IMR-90 (cell line): ENCODE data around the gene NTF3. TPM values are rescaled to one million over a fixed set of nuclear protein-coding genes. Genes with fewer than 3 reads are reported as not detected.

Source experiments
- ATAC-seq: fragments of 200-7000 bp; cut with Tn5 transposase; 2 replicates; pipeline ENCODE4 v1.9.1; 2020; ENCODE audit warnings: low read depth, mild to moderate bottlenecking, moderate library complexity
- BruUV-seq: library from RNA; stranded (reverse); fragments of 400-500 nt; replicated peaks from 2 replicates; lab custom pipeline; 2021; lab: Mats Ljungman, UMichigan
- CTCF ChIA-PET: fragments of 300-600 bp; formaldehyde crosslinking; extraction: SDS; loops from one replicate; lab custom pipeline; 2021; ENCODE audit warnings: antibody characterized with exemption; lab: Yijun Ruan, JAX
- POLR2A ChIA-PET: fragments of 300-600 bp; sonication (Branson Sonifier 250); formaldehyde crosslinking; loops from one replicate; lab custom pipeline; 2022; ENCODE audit warnings: antibody characterized with exemption; ENCODE audit not compliant: unreplicated experiment; lab: Charles Lee
- DNase-seq: peaks from one replicate; pipeline ENCODE4 v3.0.0; 2013
- H2AFZ ChIP-seq: replicated peaks from 2 replicates; pipeline ENCODE3; 2013; ENCODE audit warnings: low read length, mild to moderate bottlenecking; ENCODE audit not compliant: poor library complexity
- H2AK5ac ChIP-seq: 2 replicates; pipeline ENCODE4 v1.6.1; 2013; ENCODE audit warnings: low read depth, low read length, inconsistent platforms
- H2AK9ac ChIP-seq: replicated peaks from 2 replicates; pipeline ENCODE3; 2013; ENCODE audit warnings: mild to moderate bottlenecking, low read depth, low read length, moderate library complexity; ENCODE audit not compliant: poor library complexity
- H2BK120ac ChIP-seq: 2 replicates; pipeline ENCODE4 v1.6.1; 2013; ENCODE audit warnings: low read depth, low read length, inconsistent platforms
- H2BK15ac ChIP-seq: 3 replicates; pipeline ENCODE4 v1.6.1; 2013; ENCODE audit warnings: low read depth, low read length, inconsistent platforms
- H2BK20ac ChIP-seq: 2 replicates; pipeline ENCODE4 v1.6.1; 2013; ENCODE audit warnings: low read depth, mild to moderate bottlenecking, inconsistent platforms, low read length, moderate library complexity
- H2BK5ac ChIP-seq: 2 replicates; pipeline ENCODE4 v1.6.1; 2013; ENCODE audit warnings: mild to moderate bottlenecking, low read depth, low read length, inconsistent platforms; ENCODE audit not compliant: poor library complexity, severe bottlenecking
- H3K14ac ChIP-seq: replicated peaks from 2 replicates; pipeline ENCODE4 v1.6.1; 2013; ENCODE audit warnings: low read depth, low read length, inconsistent platforms
- H3K18ac ChIP-seq: 2 replicates; pipeline ENCODE4 v1.6.1; 2013; ENCODE audit warnings: low read depth, low read length, control low read depth
- H3K23ac ChIP-seq: 2 replicates; pipeline ENCODE4 v1.6.1; 2013; ENCODE audit warnings: low read depth, low read length, inconsistent platforms
- H3K27ac ChIP-seq: 2 replicates; pipeline ENCODE4 v1.5.1; 2013; ENCODE audit warnings: mild to moderate bottlenecking, control low read depth, low read length; ENCODE audit not compliant: insufficient read depth
- H3K27me3 ChIP-seq: 2 replicates; pipeline ENCODE4 v1.6.1; 2013; ENCODE audit warnings: low read length; ENCODE audit not compliant: control insufficient read depth, insufficient read depth
- H3K36me3 ChIP-seq: 2 replicates; pipeline ENCODE4 v1.6.1; 2013; ENCODE audit warnings: low read length, mixed read lengths; ENCODE audit not compliant: control insufficient read depth, insufficient read depth
- H3K4ac ChIP-seq: 2 replicates; pipeline ENCODE4 v1.6.1; 2013; ENCODE audit warnings: low read depth, low read length, inconsistent platforms
- H3K4me1 ChIP-seq: 2 replicates; pipeline ENCODE4 v1.6.1; 2013; ENCODE audit warnings: low read length, mixed read lengths; ENCODE audit not compliant: control insufficient read depth, insufficient read depth
- H3K4me2 ChIP-seq: 2 replicates; pipeline ENCODE4 v1.6.1; 2013; ENCODE audit warnings: low read depth, mild to moderate bottlenecking, control low read depth, low read length, moderate library complexity
- H3K4me3 ChIP-seq: 2 replicates; pipeline ENCODE4 v1.5.1; 2013; ENCODE audit warnings: low read depth, mild to moderate bottlenecking, control low read depth, low read length, moderate library complexity; ENCODE audit not compliant: insufficient read depth
- H3K56ac ChIP-seq: 2 replicates; pipeline ENCODE4 v1.6.1; 2013; ENCODE audit warnings: low read length, inconsistent platforms; ENCODE audit not compliant: insufficient read depth; ENCODE audit errors: extremely low read depth
- H3K79me1 ChIP-seq, 2 experiments: 2 replicates each; pipeline ENCODE4 v1.6.1; 2013; ENCODE audit warnings: low read length in 2 of 2, inconsistent platforms in 1 of 2, low read depth in 1 of 2
- H3K9ac ChIP-seq: 2 replicates; pipeline ENCODE4 v1.6.1; 2013; ENCODE audit warnings: low read depth, low read length, control low read depth
- H3K9me1 ChIP-seq: 2 replicates; pipeline ENCODE4 v1.6.1; 2013; ENCODE audit warnings: low read length, inconsistent platforms; ENCODE audit not compliant: insufficient read depth
- H3K9me3 ChIP-seq: 2 replicates; pipeline ENCODE4 v1.6.1; 2013; ENCODE audit warnings: low read length; ENCODE audit not compliant: control insufficient read depth, insufficient read depth
- H4K20me1 ChIP-seq: 2 replicates; pipeline ENCODE4 v1.6.1; 2013; ENCODE audit warnings: low read length, inconsistent platforms; ENCODE audit not compliant: insufficient read depth
- H4K5ac ChIP-seq: 2 replicates; pipeline ENCODE4 v1.6.1; 2013; ENCODE audit warnings: mild to moderate bottlenecking, low read depth, low read length, control low read depth
- H4K8ac ChIP-seq, 2 experiments: 2 replicates each; pipeline ENCODE4 v1.6.1; 2013; ENCODE audit warnings: low read depth in 2 of 2, low read length in 2 of 2, control low read depth in 1 of 2, inconsistent platforms in 1 of 2
- H4K91ac ChIP-seq: 2 replicates; pipeline ENCODE4 v1.6.1; 2013; ENCODE audit warnings: low read depth, low read length, inconsistent platforms; ENCODE audit not compliant: insufficient read depth
- FOS ChIP-seq: fragments of 150-350 bp; IDR thresholded peaks from 2 replicates; pipeline ENCODE4 v1.6.1; 2016; ENCODE audit warnings: low read depth, low read length
- NFE2L2 ChIP-seq: fragments of 150-350 bp; IDR thresholded peaks from 2 replicates; pipeline ENCODE4 v1.6.1; 2016; ENCODE audit warnings: low read depth, mild to moderate bottlenecking, low read length
- RFX5 ChIP-seq: IDR thresholded peaks from 2 replicates; pipeline ENCODE4 v1.8.0; 2012; ENCODE audit warnings: low read depth, mild to moderate bottlenecking, low read length, moderate library complexity
- WGBS, 2 experiments: methylation state at CpG; one replicate each; pipeline versions ENCODE4 v1.1.5 to v1.1.7; 2013; ENCODE audit warnings: missing lambda C conversion rate in 2 of 2; ENCODE audit not compliant: insufficient read length in 1 of 2; ENCODE audit errors: extremely low coverage in 2 of 2; 5-methylcytosine and 5-hydroxymethylcytosine counted together
- dilution Hi-C: fragments of 300-500 bp; cut with HindIII; formaldehyde crosslinking; loops from one replicate; pipeline ENCODE4 v1.14.3; 2018; ENCODE audit warnings: low sequenced_read_pairs; ENCODE audit not compliant: unreplicated experiment
- in situ Hi-C: fragments of 300-500 bp; cut with MboI; formaldehyde crosslinking; loops from 3 replicates; pipeline ENCODE4 v1.14.3; 2019; ENCODE audit warnings: low sequenced_read_pairs, inconsistent platforms, mixed read lengths
- intact Hi-C: fragments of 100-400 bp; cut with micrococcal nuclease; formaldehyde crosslinking; loops from 2 replicates; pipeline ENCODE4 v1.10.0; 2022
- polyA plus RNA-seq, 3 experiments: library from polyadenylated mRNA; depleted of rRNA; stranded (reverse); fragments of >200 nt; gene quantifications; 2 replicates each; pipeline ENCODE4 v1.2.3, GENCODE V29; 2012; ENCODE audit warnings: low replicate concordance in 1 of 3
- total RNA-seq: library from RNA; depleted of rRNA; stranded (reverse); fragments of >200 nt; gene quantifications from 2 replicates; pipeline ENCODE4 v1.2.3, GENCODE V29; 2012
- TF ChIP-seq, protein P1 (sequence below): fragments of 150-350 bp; IDR thresholded peaks from 2 replicates; pipeline ENCODE4 v1.6.1; 2016; ENCODE audit warnings: low read depth, mild to moderate bottlenecking, low read length, moderate library complexity, borderline replicate concordance
- TF ChIP-seq, protein P2 (sequence below): conservative IDR thresholded peaks from 2 replicates; pipeline ENCODE4 v1.5.1; 2012; ENCODE audit warnings: mild to moderate bottlenecking, low read depth, low read length, improper control_type of control experiment

The NTF3 gene
- total and polyA plus RNA-seq, 2 of the 4 experiments (the other 2 are of a cell fraction) = 12.2 to 32.4 TPM

DNA sequence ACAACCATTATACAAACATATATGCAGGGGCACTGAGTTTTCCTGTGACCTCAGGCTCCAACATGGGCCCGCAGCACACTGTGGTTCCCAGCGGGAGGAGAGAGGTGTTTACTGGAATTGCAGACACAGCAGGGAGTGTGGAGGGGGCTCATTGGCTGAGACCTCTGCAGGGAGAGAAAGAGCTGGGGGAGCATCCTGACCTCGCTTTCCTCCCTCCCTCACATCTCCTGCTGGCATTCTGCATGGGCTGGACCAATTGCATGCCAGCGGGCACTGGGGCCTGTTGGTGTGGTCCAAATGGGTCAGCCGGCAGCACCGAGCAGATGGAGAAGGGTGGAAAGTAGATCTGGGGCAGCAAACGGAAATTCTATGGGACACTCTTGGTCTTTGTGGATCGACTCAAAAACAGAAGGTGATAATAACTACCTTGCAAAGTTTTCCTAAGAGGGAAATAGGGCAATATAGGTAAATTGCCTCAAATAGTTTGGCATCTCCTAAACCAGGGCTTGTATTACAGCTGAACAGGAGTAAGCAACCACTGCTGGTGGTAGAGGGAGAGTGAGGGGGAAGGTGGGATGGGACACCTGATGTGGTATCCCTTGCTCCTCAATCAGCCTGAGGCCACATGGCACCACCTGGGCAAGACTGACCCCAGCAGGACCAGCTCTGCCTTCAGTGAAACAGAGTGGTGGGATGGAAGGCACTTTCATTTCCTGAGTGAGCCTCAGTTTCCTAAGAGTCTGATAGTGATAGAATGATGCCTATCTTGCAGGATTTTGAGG, 86.9 kb downstream of the NTF3 start:
- Histone ChIP-seq H2BK5ac (no peak overlapping the region), H3K9me1 (0 out of 2 replicates have a peak, but pooled peaks cover 5% of the 10 kb centered on the region), H3K18ac (no peak overlapping the region), H2AK5ac (no peak overlapping the region), H3K14ac (no peak overlapping the region), H2AFZ (no peak overlapping the region), H4K91ac (no peak overlapping the region), H3K4ac (no peak overlapping the region), H3K79me1 (no peaks in the 10 kb centered on the region), H4K5ac (no peak overlapping the region), H3K9me3 (no peaks in the 10 kb centered on the region), H3K23ac (no peak overlapping the region), H3K9ac (no peak overlapping the region), H2BK120ac (no peak overlapping the region), H2BK15ac (no peak overlapping the region), H4K8ac (no peak overlapping the region), H4K20me1 (no peaks in the 10 kb centered on the region), H3K56ac (no peak overlapping the region), H3K4me3 (no peak overlapping the region), H3K27ac (no peak overlapping the region), H2AK9ac (no peak overlapping the region), H3K4me1 (no peaks in the 10 kb centered on the region), H3K36me3 (no peaks in the 10 kb centered on the region), H3K27me3 (no peaks in the 10 kb centered on the region), H3K4me2 (no peak overlapping the region), H2BK20ac (no peak overlapping the region)
- 89% methylated on average over 3 of the region's 8 CpGs; no CpG with 5 or more reads in 1 of the 2 experiments for WGBS, 2 experiments
- dilution Hi-C loops = no loop called here
- in situ Hi-C loops = no loop called here
- ATAC-seq (no peak), DNase-seq (no peak)
- BruUV-seq = no TSS peak
- POLR2A ChIA-PET = no interaction called here
- TF ChIP-seq NFE2L2 (no peak), RFX5 (no peak), FOS (no peak)
- TF ChIP-seq, protein P1, sequence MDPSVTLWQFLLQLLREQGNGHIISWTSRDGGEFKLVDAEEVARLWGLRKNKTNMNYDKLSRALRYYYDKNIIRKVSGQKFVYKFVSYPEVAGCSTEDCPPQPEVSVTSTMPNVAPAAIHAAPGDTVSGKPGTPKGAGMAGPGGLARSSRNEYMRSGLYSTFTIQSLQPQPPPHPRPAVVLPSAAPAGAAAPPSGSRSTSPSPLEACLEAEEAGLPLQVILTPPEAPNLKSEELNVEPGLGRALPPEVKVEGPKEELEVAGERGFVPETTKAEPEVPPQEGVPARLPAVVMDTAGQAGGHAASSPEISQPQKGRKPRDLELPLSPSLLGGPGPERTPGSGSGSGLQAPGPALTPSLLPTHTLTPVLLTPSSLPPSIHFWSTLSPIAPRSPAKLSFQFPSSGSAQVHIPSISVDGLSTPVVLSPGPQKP = no peak
- TF ChIP-seq, protein P2, sequence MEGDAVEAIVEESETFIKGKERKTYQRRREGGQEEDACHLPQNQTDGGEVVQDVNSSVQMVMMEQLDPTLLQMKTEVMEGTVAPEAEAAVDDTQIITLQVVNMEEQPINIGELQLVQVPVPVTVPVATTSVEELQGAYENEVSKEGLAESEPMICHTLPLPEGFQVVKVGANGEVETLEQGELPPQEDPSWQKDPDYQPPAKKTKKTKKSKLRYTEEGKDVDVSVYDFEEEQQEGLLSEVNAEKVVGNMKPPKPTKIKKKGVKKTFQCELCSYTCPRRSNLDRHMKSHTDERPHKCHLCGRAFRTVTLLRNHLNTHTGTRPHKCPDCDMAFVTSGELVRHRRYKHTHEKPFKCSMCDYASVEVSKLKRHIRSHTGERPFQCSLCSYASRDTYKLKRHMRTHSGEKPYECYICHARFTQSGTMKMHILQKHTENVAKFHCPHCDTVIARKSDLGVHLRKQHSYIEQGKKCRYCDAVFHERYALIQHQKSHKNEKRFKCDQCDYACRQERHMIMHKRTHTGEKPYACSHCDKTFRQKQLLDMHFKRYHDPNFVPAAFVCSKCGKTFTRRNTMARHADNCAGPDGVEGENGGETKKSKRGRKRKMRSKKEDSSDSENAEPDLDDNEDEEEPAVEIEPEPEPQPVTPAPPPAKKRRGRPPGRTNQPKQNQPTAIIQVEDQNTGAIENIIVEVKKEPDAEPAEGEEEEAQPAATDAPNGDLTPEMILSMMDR = no peak
- CTCF ChIA-PET = interaction anchor here (0.6 to 1.5 kb wide), 2 partner anchors 90 to 207 kb away, joined by 3 to 5 read pairs; no protein-coding TSS in a partner anchor
- intact Hi-C loops = no loop called here
